B cell (primary cell): ENCODE data around the gene WNK2.

Experiments
- CTCF ChIP-seq: fragments of 200-600 bp; IDR thresholded peaks from one replicate; pipeline ENCODE4 v1.8.0; 2022; ENCODE audit warnings: antibody characterized with exemption, mild to moderate bottlenecking
- EZH2 ChIP-seq: IDR thresholded peaks from 2 replicates; pipeline ENCODE4 v1.6.1; 2012; ENCODE audit warnings: borderline replicate concordance, low read depth, mild to moderate bottlenecking, moderate library complexity, low read length; ENCODE audit not compliant: insufficient read depth, poor library complexity, severe bottlenecking

- TF ChIP-seq CTCF: no peak
- no peak for TF ChIP-seq EZH2
Observed at GRCh38 chr9:93177676-93178075, 6.3 kb upstream of the WNK2 start.
